ENCODE measurements around the gene CST6. TPM values are rescaled to one million over a fixed set of nuclear protein-coding genes. Genes with fewer than 3 reads are reported as not detected.
A peak's percentile ranks its signal among the peaks of the same experiment; 100 is the strongest.

Gene CST6
- total RNA-seq, 2 donors from 2014 or later, result 2.6 to 6.3 TPM

- H3K4me1 ChIP-seq, result peaks cover 0 to 31% of the 10 kb centered on the region in 2 donors
- no peak overlapping the region for H3K27ac ChIP-seq
- H3K4me3 ChIP-seq, result peak overlapping the region in 1 of 2 donors; percentile 33
- DNase-seq (ENCODE audit: low spot score), result no peak
- H3K27me3 ChIP-seq, result peaks cover 0 to 4% of the 10 kb centered on the region in 2 donors
- H3K9me3 ChIP-seq, result no peaks in the 10 kb centered on the region
- TF ChIP-seq CTCF (IDR thresholded peaks at IDR 0.05), result no peak
- no peaks in the 10 kb centered on the region for H3K36me3 ChIP-seq
Measured at GRCh38 chr11:66011239-66011784, 496 bp upstream of the CST6 start.

GRCh38 chr11:66012371-66012945 lies 650 bp downstream of the CST6 start:
- no peak overlapping the region for H3K4me3 ChIP-seq
- H3K27ac ChIP-seq, result no peak overlapping the region
- H3K9me3 ChIP-seq, result no peaks in the 10 kb centered on the region
- H3K27me3 ChIP-seq, result peaks cover 0 to 4% of the 10 kb centered on the region in 2 donors
- peaks cover 0 to 34% of the 10 kb centered on the region in 2 donors for H3K4me1 ChIP-seq
- no peak for DNase-seq (ENCODE audit: low spot score)
- TF ChIP-seq CTCF (IDR thresholded peaks at IDR 0.05), result no peak
- H3K36me3 ChIP-seq, result no peaks in the 10 kb centered on the region

- no peak for TF ChIP-seq CTCF (IDR thresholded peaks at IDR 0.05)
- Histone ChIP-seq H3K36me3 (no peaks in the 10 kb centered on the region), H3K4me3 (no peak overlapping the region), H3K9me3 (no peaks in the 10 kb centered on the region), H3K27me3 (peaks cover 0 to 4% of the 10 kb centered on the region in 2 donors), H3K27ac (no peak overlapping the region), H3K4me1 (peaks cover 0 to 34% of the 10 kb centered on the region in 2 donors)
- DNase-seq (ENCODE audit: low spot score), result no peak
Measured at GRCh38 chr11:66012946-66013761, 1.3 kb downstream of the CST6 start.

GRCh38 chr11:66013762-66014100 lies 1.9 kb downstream of the CST6 start:
- H3K27me3 ChIP-seq, result peaks cover 0 to 4% of the 10 kb centered on the region in 2 donors
- H3K27ac ChIP-seq, result no peak overlapping the region
- H3K9me3 ChIP-seq, result no peaks in the 10 kb centered on the region
- H3K36me3 ChIP-seq, result no peaks in the 10 kb centered on the region
- no peak for TF ChIP-seq CTCF (IDR thresholded peaks at IDR 0.05)
- H3K4me3 ChIP-seq, result no peak overlapping the region
- peaks cover 0 to 34% of the 10 kb centered on the region in 2 donors for H3K4me1 ChIP-seq
- DNase-seq (ENCODE audit: low spot score), result no peak

GRCh38 chr11:66014804-66015453 lies 3.1 kb downstream of the CST6 start:
- no peaks in the 10 kb centered on the region for H3K9me3 ChIP-seq
- H3K4me3 ChIP-seq, result no peak overlapping the region
- DNase-seq (ENCODE audit: low spot score), result no peak
- no peaks in the 10 kb centered on the region for H3K36me3 ChIP-seq
- H3K4me1 ChIP-seq, result peaks cover 0 to 34% of the 10 kb centered on the region in 2 donors
- no peak for TF ChIP-seq CTCF (IDR thresholded peaks at IDR 0.05)
- peaks cover 0 to 4% of the 10 kb centered on the region in 2 donors for H3K27me3 ChIP-seq
- peak overlapping the region; percentile 55 to 69 for H3K27ac ChIP-seq

Measured in right atrium auricular region (tissue), 2 donors.